Keratinocyte (primary cell): Measurements from ENCODE around the gene RASD1. TPM values are rescaled to one million over a fixed set of nuclear protein-coding genes. Genes with fewer than 3 reads are reported as not detected.

Experiments used
- DNase-seq: peaks from one replicate; pipeline ENCODE4 v3.0.0-alpha.2; 2011; ENCODE audit warnings: low read depth, missing footprints, low spot score
- FAIRE-seq: peaks from 2 replicates; lab custom pipeline; 2011; peaks lifted over from hg19 to GRCh38; lab: Jason Lieb, UNC
- H2AFZ ChIP-seq: 2 replicates; pipeline ENCODE4 v1.6.0; 2012; ENCODE audit warnings: low read length, control low read depth, inconsistent platforms; ENCODE audit not compliant: control insufficient read depth
- H3K27ac ChIP-seq: 2 replicates; pipeline ENCODE4 v1.5.1; 2011; ENCODE audit warnings: low read length; ENCODE audit not compliant: control insufficient read depth, insufficient read depth
- H3K27me3 ChIP-seq: 3 replicates; pipeline ENCODE4 v1.6.0; 2011; ENCODE audit warnings: low read length; ENCODE audit not compliant: control insufficient read depth, insufficient read depth; ENCODE audit errors: extremely low read depth
- H3K36me3 ChIP-seq, 2 experiments: 2 replicates in 1 of 2; 3 replicates in 1 of 2; pipeline ENCODE4 v1.5.1; 2011; ENCODE audit warnings: low read length in 2 of 2, mild to moderate bottlenecking in 1 of 2; ENCODE audit not compliant: control insufficient read depth in 2 of 2, insufficient read depth in 2 of 2; ENCODE audit errors: extremely low read depth in 1 of 2
- H3K4me1 ChIP-seq: 3 replicates; pipeline ENCODE4 v1.5.1; 2011; ENCODE audit warnings: low read length; ENCODE audit not compliant: control insufficient read depth, insufficient read depth; ENCODE audit errors: extremely low read depth
- H3K4me2 ChIP-seq: 3 replicates; pipeline ENCODE4 v1.6.0; 2011; ENCODE audit warnings: low read depth, low read length; ENCODE audit not compliant: control insufficient read depth, insufficient read depth; ENCODE audit errors: extremely low read depth
- H3K4me3 ChIP-seq, 3 experiments: fragments of 200-600 bp in 1 of 3; sonication (generic) in 1 of 3; 2 replicates in 2 of 3; 3 replicates in 1 of 3; pipeline ENCODE4 v1.5.1; 2011 to 2016; ENCODE audit warnings: low read length in 3 of 3, mild to moderate bottlenecking in 3 of 3, control low read depth in 2 of 3, inconsistent platforms in 1 of 3, low read depth in 1 of 3, mixed read lengths in 1 of 3, mixed run types in 1 of 3, moderate library complexity in 1 of 3; ENCODE audit not compliant: control insufficient read depth in 2 of 3, insufficient read depth in 2 of 3; ENCODE audit errors: extremely low read depth in 1 of 3
- H3K79me2 ChIP-seq: 2 replicates; pipeline ENCODE4 v1.6.0; 2012; ENCODE audit warnings: low read length; ENCODE audit not compliant: control insufficient read depth, insufficient read depth
- H3K9ac ChIP-seq: 3 replicates; pipeline ENCODE4 v1.6.0; 2011; ENCODE audit warnings: low read length; ENCODE audit not compliant: control insufficient read depth, insufficient read depth; ENCODE audit errors: extremely low read depth
- H3K9me1 ChIP-seq: 3 replicates; pipeline ENCODE4 v1.6.0; 2011; ENCODE audit warnings: low read length; ENCODE audit not compliant: control insufficient read depth, insufficient read depth; ENCODE audit errors: extremely low read depth
- H3K9me3 ChIP-seq: 2 replicates; pipeline ENCODE4 v1.5.1; 2012; ENCODE audit warnings: low read depth, low read length; ENCODE audit not compliant: control insufficient read depth
- H4K20me1 ChIP-seq: 3 replicates; pipeline ENCODE4 v1.6.0; 2011; ENCODE audit warnings: low read length; ENCODE audit not compliant: control insufficient read depth, insufficient read depth; ENCODE audit errors: extremely low read depth
- EZH2 ChIP-seq: IDR thresholded peaks from one replicate; pipeline ENCODE4 v1.6.1; 2012; ENCODE audit warnings: inconsistent platforms, mild to moderate bottlenecking, low read length, moderate library complexity
- dilution Hi-C: fragments of 300-500 bp; cut with MboI; formaldehyde crosslinking; loops from one replicate; pipeline ENCODE4 v1.7.0; 2020; ENCODE audit warnings: low sequenced_read_pairs; ENCODE audit not compliant: extremely low pct_ligation_motif_present
- polyA plus RNA-seq, 5 experiments: library from polyadenylated mRNA; depleted of rRNA in 3 of 5; stranded (reverse) in 3 of 5; stranded (forward) in 1 of 5; unstranded in 1 of 5; fragments of >200 nt; gene quantifications; 1 replicate in 1 of 5; 2 replicates in 3 of 5; 3 replicates in 1 of 5; pipeline versions ENCODE4 v1.2.1 to v1.2.3, GENCODE V29; 2011 to 2012; ENCODE audit warnings: missing spikeins in 2 of 5, low read depth in 1 of 5, low replicate concordance in 1 of 5
- TF ChIP-seq, protein P1 (sequence below), 3 experiments: IDR thresholded peaks in 1 of 3; conservative IDR thresholded peaks in 1 of 3; optimal IDR thresholded peaks in 1 of 3; 2 replicates in 2 of 3; 3 replicates in 1 of 3; pipeline versions ENCODE3 to v1.5.1; 2011; ENCODE audit warnings: low read length in 3 of 3, mild to moderate bottlenecking in 3 of 3, moderate library complexity in 2 of 3, control low read depth in 1 of 3, inconsistent platforms in 1 of 3; ENCODE audit not compliant: insufficient read depth in 2 of 3; ENCODE audit errors: extremely low read depth in 1 of 3

The RASD1 gene
- polyA plus RNA-seq, 1 donor (not counting 4 experiments of a cell fraction or from before 2014, with no cell fraction given), result 0.20 TPM

DNA sequence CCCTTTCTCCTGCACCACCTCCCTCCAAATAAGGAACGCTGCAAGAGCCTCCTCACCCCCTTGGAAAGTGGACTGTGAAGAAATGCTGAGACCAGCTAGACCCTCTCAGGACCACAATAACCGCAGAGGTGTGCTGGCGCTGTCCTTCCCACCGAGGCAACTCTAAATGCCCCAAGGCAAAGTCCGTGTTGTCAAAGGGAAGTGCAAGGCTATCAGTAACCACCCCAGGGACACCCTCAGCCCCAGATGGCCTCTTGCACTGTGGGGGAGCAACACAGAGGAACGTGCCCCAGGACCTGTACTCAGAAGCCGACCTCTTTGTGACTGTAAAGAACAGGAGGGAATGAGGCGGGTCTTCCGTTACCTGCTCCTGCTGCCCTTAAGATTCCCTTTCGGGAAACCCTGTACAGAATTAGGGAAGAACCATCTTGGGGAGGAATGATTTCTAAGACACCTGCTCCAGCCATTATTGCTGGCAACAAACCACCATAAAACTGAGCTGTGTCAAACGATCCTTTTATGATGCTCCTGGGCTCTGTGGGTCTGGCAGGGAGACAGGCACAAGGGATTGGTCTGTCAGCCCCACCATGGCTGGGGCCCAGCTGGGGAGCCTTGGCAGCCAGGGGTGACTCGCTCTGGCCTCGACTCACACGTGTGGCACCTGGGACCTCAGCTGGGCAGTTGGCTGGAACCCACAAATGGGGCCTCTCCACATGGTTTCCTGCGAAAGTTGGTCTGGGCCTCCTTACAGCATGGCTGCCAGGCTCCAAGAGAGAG, 34.0 kb downstream of the RASD1 start:
- no peaks in the 10 kb centered on the region for H3K9me3 ChIP-seq
- H3K27me3 ChIP-seq, result peaks cover 24% of the 10 kb centered on the region
- H3K9me1 ChIP-seq, result no peaks in the 10 kb centered on the region
- FAIRE-seq (no peak), DNase-seq (no peak)
- H2AFZ ChIP-seq, result no peak overlapping the region
- no peaks in the 10 kb centered on the region for H3K36me3 ChIP-seq
- TF ChIP-seq EZH2, result no peak
- H4K20me1 ChIP-seq, result no peaks in the 10 kb centered on the region
- dilution Hi-C loops, result no loop called here
- no peak overlapping the region for H3K4me3 ChIP-seq
- no peaks in the 10 kb centered on the region for H3K4me1 ChIP-seq
- H3K27ac ChIP-seq, result no peak overlapping the region
- no peaks in the 10 kb centered on the region for H3K79me2 ChIP-seq
- no peak overlapping the region for H3K4me2 ChIP-seq
- H3K9ac ChIP-seq, result no peak overlapping the region

DNA sequence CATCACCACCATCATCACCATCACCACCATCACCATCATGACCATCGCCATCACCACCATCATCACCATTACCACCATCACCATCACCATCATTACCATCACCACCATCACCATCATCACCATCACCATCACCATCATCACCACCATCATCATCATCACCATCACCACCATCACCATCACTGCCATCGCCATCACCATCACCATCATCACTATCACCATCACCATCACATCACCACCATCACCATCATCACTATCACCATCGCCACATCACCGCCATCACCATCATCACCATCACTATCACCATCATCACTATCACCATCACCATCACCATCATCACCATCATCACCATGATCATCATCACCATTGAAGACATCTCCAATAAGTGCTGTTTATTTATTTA, 36.2 kb downstream of the RASD1 start:
- DNase-seq (no peak), FAIRE-seq (no peak)
- no peaks in the 10 kb centered on the region for H3K36me3 ChIP-seq
- no peak overlapping the region for H3K4me3 ChIP-seq
- no peaks in the 10 kb centered on the region for H3K4me1 ChIP-seq
- no peak overlapping the region for H3K4me2 ChIP-seq
- H3K9ac ChIP-seq, result no peak overlapping the region
- no peak overlapping the region for H2AFZ ChIP-seq
- H3K27me3 ChIP-seq, result peaks cover 24% of the 10 kb centered on the region
- no peaks in the 10 kb centered on the region for H3K9me3 ChIP-seq
- H4K20me1 ChIP-seq, result no peaks in the 10 kb centered on the region
- no peaks in the 10 kb centered on the region for H3K79me2 ChIP-seq
- TF ChIP-seq, protein P1, sequence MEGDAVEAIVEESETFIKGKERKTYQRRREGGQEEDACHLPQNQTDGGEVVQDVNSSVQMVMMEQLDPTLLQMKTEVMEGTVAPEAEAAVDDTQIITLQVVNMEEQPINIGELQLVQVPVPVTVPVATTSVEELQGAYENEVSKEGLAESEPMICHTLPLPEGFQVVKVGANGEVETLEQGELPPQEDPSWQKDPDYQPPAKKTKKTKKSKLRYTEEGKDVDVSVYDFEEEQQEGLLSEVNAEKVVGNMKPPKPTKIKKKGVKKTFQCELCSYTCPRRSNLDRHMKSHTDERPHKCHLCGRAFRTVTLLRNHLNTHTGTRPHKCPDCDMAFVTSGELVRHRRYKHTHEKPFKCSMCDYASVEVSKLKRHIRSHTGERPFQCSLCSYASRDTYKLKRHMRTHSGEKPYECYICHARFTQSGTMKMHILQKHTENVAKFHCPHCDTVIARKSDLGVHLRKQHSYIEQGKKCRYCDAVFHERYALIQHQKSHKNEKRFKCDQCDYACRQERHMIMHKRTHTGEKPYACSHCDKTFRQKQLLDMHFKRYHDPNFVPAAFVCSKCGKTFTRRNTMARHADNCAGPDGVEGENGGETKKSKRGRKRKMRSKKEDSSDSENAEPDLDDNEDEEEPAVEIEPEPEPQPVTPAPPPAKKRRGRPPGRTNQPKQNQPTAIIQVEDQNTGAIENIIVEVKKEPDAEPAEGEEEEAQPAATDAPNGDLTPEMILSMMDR (optimal IDR thresholded peaks at IDR 0.05 in 1 of 3, IDR thresholded peaks at IDR 0.05 in 1 of 3, conservative IDR thresholded peaks at IDR 0.05 in 1 of 3; ENCODE audit: extremely low read depth in 1 of 3, insufficient read depth in 2 of 3, low read length in 3 of 3), result no peak
- TF ChIP-seq EZH2, result no peak
- H3K27ac ChIP-seq, result no peak overlapping the region
- H3K9me1 ChIP-seq, result no peaks in the 10 kb centered on the region
- dilution Hi-C loops, result no loop called here
